Upper lobe of left lung (tissue), 4 donors: ENCODE data around the gene PRCC.

Experiments
- POLR2AphosphoS5 ChIP-seq, 2 donors: sonication (generic); formaldehyde crosslinking; IDR thresholded peaks; one replicate each; pipeline ENCODE4 v1.5.1; 2017; ENCODE audit warnings: antibody characterized with exemption in 2 of 2
- TF ChIP-seq, protein P1 (sequence below), 6 experiments: fragments of 450-650 bp in 4 of 6; fragments of 200-600 bp in 2 of 6; sonication (generic) in 2 of 6; IDR thresholded peaks; one replicate each; pipeline ENCODE4 v1.5.1; 2016 to 2019; ENCODE audit warnings: antibody characterized with exemption in 6 of 6

DNA sequence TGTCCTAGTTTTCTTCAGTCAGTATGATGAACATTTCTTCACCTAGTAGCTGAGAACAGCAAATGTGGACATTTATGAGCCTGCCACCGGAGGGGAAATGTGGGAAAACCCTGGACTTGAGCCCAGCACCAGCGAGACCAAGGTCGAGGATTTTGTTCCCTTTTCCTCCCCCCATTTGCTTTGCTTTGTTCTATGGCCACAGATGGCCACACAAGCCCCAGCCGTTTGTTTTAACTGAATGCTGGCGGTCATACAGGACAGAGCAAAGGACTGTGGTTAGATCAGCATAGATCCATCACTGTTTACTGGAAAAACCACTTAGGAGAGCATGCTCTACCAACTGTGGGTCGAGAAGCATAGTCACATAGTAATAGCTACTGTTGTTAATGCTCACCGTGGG lies 28.5 kb downstream of the PRCC start:
- TF ChIP-seq, protein P1, sequence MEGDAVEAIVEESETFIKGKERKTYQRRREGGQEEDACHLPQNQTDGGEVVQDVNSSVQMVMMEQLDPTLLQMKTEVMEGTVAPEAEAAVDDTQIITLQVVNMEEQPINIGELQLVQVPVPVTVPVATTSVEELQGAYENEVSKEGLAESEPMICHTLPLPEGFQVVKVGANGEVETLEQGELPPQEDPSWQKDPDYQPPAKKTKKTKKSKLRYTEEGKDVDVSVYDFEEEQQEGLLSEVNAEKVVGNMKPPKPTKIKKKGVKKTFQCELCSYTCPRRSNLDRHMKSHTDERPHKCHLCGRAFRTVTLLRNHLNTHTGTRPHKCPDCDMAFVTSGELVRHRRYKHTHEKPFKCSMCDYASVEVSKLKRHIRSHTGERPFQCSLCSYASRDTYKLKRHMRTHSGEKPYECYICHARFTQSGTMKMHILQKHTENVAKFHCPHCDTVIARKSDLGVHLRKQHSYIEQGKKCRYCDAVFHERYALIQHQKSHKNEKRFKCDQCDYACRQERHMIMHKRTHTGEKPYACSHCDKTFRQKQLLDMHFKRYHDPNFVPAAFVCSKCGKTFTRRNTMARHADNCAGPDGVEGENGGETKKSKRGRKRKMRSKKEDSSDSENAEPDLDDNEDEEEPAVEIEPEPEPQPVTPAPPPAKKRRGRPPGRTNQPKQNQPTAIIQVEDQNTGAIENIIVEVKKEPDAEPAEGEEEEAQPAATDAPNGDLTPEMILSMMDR (IDR thresholded peaks at IDR 0.05): no peak
- no peak for TF ChIP-seq POLR2AphosphoS5 (IDR thresholded peaks at IDR 0.05)
